HCT116 (cell line): ENCODE results near the gene ENOX1. TPM values are rescaled to one million over a fixed set of nuclear protein-coding genes. Genes with fewer than 3 reads are reported as not detected.

Source experiments
- ATAC-seq: fragments of 200-7000 bp; cut with Tn5 transposase; 2 replicates; pipeline ENCODE4 v1.9.1; 2020; ENCODE audit warnings: mild to moderate bottlenecking, moderate library complexity
- BruUV-seq: library from RNA; stranded (reverse); fragments of 400-500 nt; replicated peaks from 2 replicates; lab custom pipeline; 2021; lab: Mats Ljungman, UMichigan
- CTCF ChIA-PET: fragments of 300-600 bp; sonication (Branson Sonifier 250); formaldehyde crosslinking; loops from one replicate; lab custom pipeline; 2021; ENCODE audit warnings: antibody characterized with exemption; lab: Charles Lee
- POLR2A ChIA-PET: fragments of 300-600, 350-600 bp; sonication (Branson Sonifier 250); formaldehyde crosslinking; loops from one replicate; lab custom pipeline; 2021; ENCODE audit warnings: antibody characterized with exemption; lab: Charles Lee
- RAD21 ChIA-PET, 2 experiments: fragments of 300-600 bp; sonication (Branson Sonifier 250); formaldehyde crosslinking; loops; one replicate each; lab custom pipeline; 2023; ENCODE audit warnings: low total read pairs in 2 of 2; ENCODE audit not compliant: uncharacterized antibody in 2 of 2, unreplicated experiment in 2 of 2, low non-redundant PET in 1 of 2; lab: Charles Lee
- DNase-seq: peaks from one replicate; pipeline ENCODE4 v3.0.0-alpha.2; 2010; ENCODE audit warnings: low read depth, low spot score
- H2AFZ ChIP-seq: fragments of 200-600 bp; shearing (Covaris generic), sonication (generic); 2 replicates; pipeline ENCODE4 v1.6.1; 2017; ENCODE audit warnings: low read depth, mixed run types, mixed read lengths, antibody characterized with exemption, low read length; ENCODE audit not compliant: poor library complexity, severe bottlenecking
- H3K27ac ChIP-seq: 2 replicates; pipeline ENCODE4 v1.5.1; 2012; ENCODE audit warnings: low read depth, low read length
- H3K27me3 ChIP-seq: fragments of 200-600 bp; sonication (generic); 2 replicates; pipeline ENCODE4 v1.6.1; 2016; ENCODE audit warnings: mixed run types, low read length, mixed read lengths; ENCODE audit not compliant: insufficient read depth
- H3K36me3 ChIP-seq, 2 experiments: fragments of 200-500 bp in 1 of 2; fragments of 200-600 bp in 1 of 2; sonication (Bioruptor generic) in 1 of 2; sonication (generic) in 1 of 2; 2 replicates each; pipeline versions ENCODE4 v1.5.1 to v1.6.1; 2014 to 2016; ENCODE audit warnings: low read length in 2 of 2, inconsistent platforms in 1 of 2, mixed read lengths in 1 of 2, mixed run types in 1 of 2; ENCODE audit not compliant: insufficient read depth in 2 of 2, control insufficient read depth in 1 of 2
- H3K4me1 ChIP-seq, 2 experiments: fragments of 200-600 bp in 1 of 2; sonication (generic) in 1 of 2; 2 replicates each; pipeline versions ENCODE4 v1.5.1 to v1.6.1; 2012 to 2017; ENCODE audit warnings: low read length in 2 of 2, inconsistent platforms in 1 of 2, mild to moderate bottlenecking in 1 of 2, mixed read lengths in 1 of 2, mixed run types in 1 of 2, moderate library complexity in 1 of 2; ENCODE audit not compliant: insufficient read depth in 2 of 2, control insufficient read depth in 1 of 2
- H3K4me2 ChIP-seq: fragments of 200-600 bp; sonication (generic); 2 replicates; pipeline ENCODE4 v1.6.1; 2017; ENCODE audit warnings: mixed run types, low read length, mixed read lengths
- H3K4me3 ChIP-seq, 2 experiments: fragments of 200-600 bp in 1 of 2; sonication (generic) in 1 of 2; replicated peaks in 1 of 2; 2 replicates each; pipeline ENCODE4 v1.5.1; 2011 to 2016; ENCODE audit warnings: low read length in 2 of 2, control low read depth in 1 of 2, low read depth in 1 of 2, mild to moderate bottlenecking in 1 of 2, mixed read lengths in 1 of 2, mixed run types in 1 of 2
- H3K79me2 ChIP-seq: fragments of 200-600 bp; sonication (generic); 2 replicates; pipeline ENCODE4 v1.6.1; 2017; ENCODE audit warnings: mild to moderate bottlenecking, mixed run types, low read length, moderate library complexity, mixed read lengths; ENCODE audit not compliant: insufficient read depth
- H3K9ac ChIP-seq: fragments of 200-600 bp; sonication (generic); 2 replicates; pipeline ENCODE4 v1.6.1; 2016; ENCODE audit warnings: low read length, mixed read lengths
- H3K9me2 ChIP-seq: fragments of 200-600 bp; sonication (generic), shearing (Covaris generic); 2 replicates; pipeline ENCODE4 v1.6.1; 2017; ENCODE audit warnings: mixed run types, mild to moderate bottlenecking, moderate library complexity; ENCODE audit not compliant: insufficient read depth
- H3K9me3 ChIP-seq, 2 experiments: fragments of 200-500 bp in 1 of 2; fragments of 200-600 bp in 1 of 2; sonication (Bioruptor generic) in 1 of 2; sonication (generic) in 1 of 2; 2 replicates each; pipeline ENCODE4 v1.6.1; 2014 to 2017; ENCODE audit warnings: low read length in 2 of 2, mixed read lengths in 2 of 2, inconsistent platforms in 1 of 2, low read depth in 1 of 2, mild to moderate bottlenecking in 1 of 2, mixed run types in 1 of 2, moderate library complexity in 1 of 2; ENCODE audit not compliant: control insufficient read depth in 1 of 2, insufficient read depth in 1 of 2
- H4K20me1 ChIP-seq: fragments of 200-600 bp; sonication (generic), shearing (Covaris generic); 2 replicates; pipeline ENCODE4 v1.6.1; 2017; ENCODE audit warnings: mixed run types, mild to moderate bottlenecking, moderate library complexity; ENCODE audit not compliant: insufficient read depth
- ATF3 ChIP-seq: IDR thresholded peaks from 2 replicates; pipeline ENCODE4 v1.6.1; 2012
- CBX3 ChIP-seq: IDR thresholded peaks from 2 replicates; pipeline ENCODE4 v1.6.1; 2012; ENCODE audit warnings: low read depth
- CEBPB ChIP-seq: IDR thresholded peaks from 2 replicates; pipeline ENCODE4 v1.6.1; 2012; ENCODE audit warnings: low read depth
- CTCF ChIP-seq, 3 experiments: fragments of 200-600 bp in 1 of 3; sonication (generic) in 1 of 3; IDR thresholded peaks in 2 of 3; conservative IDR thresholded peaks in 1 of 3; 2 replicates each; pipeline ENCODE4 v1.5.1; 2012 to 2017; ENCODE audit warnings: low read depth in 2 of 3, low read length in 2 of 3, antibody characterized with exemption in 1 of 3, borderline replicate concordance in 1 of 3, control low read depth in 1 of 3, mild to moderate bottlenecking in 1 of 3, mixed read lengths in 1 of 3, mixed run types in 1 of 3, moderate library complexity in 1 of 3; ENCODE audit not compliant: insufficient read depth in 1 of 3
- EGR1 ChIP-seq: IDR thresholded peaks from 2 replicates; pipeline ENCODE4 v1.6.1; 2012; ENCODE audit warnings: low read depth
- EZH2 ChIP-seq: fragments of 200-600 bp; sonication (generic); IDR thresholded peaks from 2 replicates; pipeline ENCODE4 v1.6.1; 2017; ENCODE audit warnings: antibody characterized with exemption, mixed run types
- EZH2phosphoT487 ChIP-seq: fragments of 200-600 bp; IDR thresholded peaks from 2 replicates; pipeline ENCODE4 v1.6.1; 2018; ENCODE audit warnings: antibody characterized with exemption, borderline replicate concordance
- FOSL1 ChIP-seq: IDR thresholded peaks from 2 replicates; pipeline ENCODE4 v1.6.1; 2012; ENCODE audit warnings: low read depth
- JUND ChIP-seq: IDR thresholded peaks from 2 replicates; pipeline ENCODE4 v1.6.1; 2012
- POLR2A ChIP-seq: IDR thresholded peaks from 2 replicates; pipeline ENCODE4 v1.7.0; 2011; ENCODE audit warnings: borderline replicate concordance; ENCODE audit not compliant: insufficient read depth, insufficient read length; ENCODE audit errors: extremely low read depth
- RAD21 ChIP-seq: IDR thresholded peaks from 2 replicates; pipeline ENCODE4 v1.6.1; 2012; ENCODE audit warnings: low read depth, mild to moderate bottlenecking
- SIN3A ChIP-seq: IDR thresholded peaks from 2 replicates; pipeline ENCODE4 v1.6.1; 2012; ENCODE audit warnings: low read depth
- SP1 ChIP-seq: IDR thresholded peaks from 2 replicates; pipeline ENCODE4 v1.6.1; 2012; ENCODE audit warnings: low read depth
- YY1 ChIP-seq: IDR thresholded peaks from 2 replicates; pipeline ENCODE4 v1.6.1; 2011; ENCODE audit warnings: low read length, low read depth, moderate library complexity, mild to moderate bottlenecking; ENCODE audit not compliant: insufficient replicate concordance; ENCODE audit errors: extremely low read depth
- ZFX ChIP-seq: fragments of 450-650 bp; IDR thresholded peaks from 2 replicates; pipeline ENCODE4 v1.6.1; 2017
- ZNF274 ChIP-seq: fragments of 200-500 bp; sonication (Bioruptor generic); IDR thresholded peaks from 2 replicates; pipeline ENCODE4 v1.6.1; 2014; ENCODE audit warnings: mild to moderate bottlenecking, low read depth, low read length, inconsistent platforms
- intact Hi-C: fragments of 100-400 bp; cut with micrococcal nuclease; formaldehyde crosslinking; loops from 2 replicates; pipeline ENCODE4 v1.10.0; 2022
- total RNA-seq: library from RNA; stranded (reverse); gene quantifications from one replicate; pipeline ENCODE4 v1.2.1, GENCODE V29; 2021; ENCODE audit not compliant: unreplicated experiment
- TF ChIP-seq, protein P1 (sequence below): IDR thresholded peaks from 2 replicates; pipeline ENCODE4 v1.6.1; 2011; ENCODE audit warnings: mild to moderate bottlenecking, low read length, moderate library complexity; ENCODE audit not compliant: insufficient replicate concordance; ENCODE audit errors: extremely low read depth
- TF ChIP-seq, protein P2 (sequence below): IDR thresholded peaks from 2 replicates; pipeline ENCODE4 v1.6.1; 2012; ENCODE audit warnings: low read depth
- TF ChIP-seq, protein P3 (sequence below): IDR thresholded peaks from 2 replicates; pipeline ENCODE4 v1.6.1; 2012

The ENOX1 gene
- total RNA-seq, 1 experiment from 2014 or later, result 4.5 TPM

DNA sequence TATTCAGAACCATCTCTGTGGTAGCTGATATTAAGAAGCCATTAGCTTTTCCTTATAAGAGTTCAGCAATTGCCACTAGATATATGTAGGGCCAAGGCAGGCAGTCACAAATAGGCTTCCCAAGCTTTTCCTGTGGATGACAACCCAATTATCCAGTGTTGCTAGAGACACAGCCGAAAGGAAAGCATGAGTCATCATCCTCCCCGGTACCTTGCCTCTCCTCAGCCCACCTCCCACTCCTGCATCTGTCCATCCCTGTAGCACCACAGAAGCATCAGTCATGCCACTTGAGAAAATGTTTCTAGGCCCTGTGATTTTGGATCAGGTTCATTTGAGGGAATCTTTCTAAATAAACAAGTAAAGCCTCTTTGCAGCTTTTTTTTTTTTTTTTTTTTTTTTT, 559.1 kb downstream of the ENOX1 start (continued):
- TF ChIP-seq, protein P1, sequence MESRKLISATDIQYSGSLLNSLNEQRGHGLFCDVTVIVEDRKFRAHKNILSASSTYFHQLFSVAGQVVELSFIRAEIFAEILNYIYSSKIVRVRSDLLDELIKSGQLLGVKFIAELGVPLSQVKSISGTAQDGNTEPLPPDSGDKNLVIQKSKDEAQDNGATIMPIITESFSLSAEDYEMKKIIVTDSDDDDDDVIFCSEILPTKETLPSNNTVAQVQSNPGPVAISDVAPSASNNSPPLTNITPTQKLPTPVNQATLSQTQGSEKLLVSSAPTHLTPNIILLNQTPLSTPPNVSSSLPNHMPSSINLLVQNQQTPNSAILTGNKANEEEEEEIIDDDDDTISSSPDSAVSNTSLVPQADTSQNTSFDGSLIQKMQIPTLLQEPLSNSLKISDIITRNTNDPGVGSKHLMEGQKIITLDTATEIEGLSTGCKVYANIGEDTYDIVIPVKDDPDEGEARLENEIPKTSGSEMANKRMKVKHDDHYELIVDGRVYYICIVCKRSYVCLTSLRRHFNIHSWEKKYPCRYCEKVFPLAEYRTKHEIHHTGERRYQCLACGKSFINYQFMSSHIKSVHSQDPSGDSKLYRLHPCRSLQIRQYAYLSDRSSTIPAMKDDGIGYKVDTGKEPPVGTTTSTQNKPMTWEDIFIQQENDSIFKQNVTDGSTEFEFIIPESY, result no peak
- TF ChIP-seq ZFX (no peak), EZH2phosphoT487 (no peak), ZNF274 (no peak)
- TF ChIP-seq, protein P2, sequence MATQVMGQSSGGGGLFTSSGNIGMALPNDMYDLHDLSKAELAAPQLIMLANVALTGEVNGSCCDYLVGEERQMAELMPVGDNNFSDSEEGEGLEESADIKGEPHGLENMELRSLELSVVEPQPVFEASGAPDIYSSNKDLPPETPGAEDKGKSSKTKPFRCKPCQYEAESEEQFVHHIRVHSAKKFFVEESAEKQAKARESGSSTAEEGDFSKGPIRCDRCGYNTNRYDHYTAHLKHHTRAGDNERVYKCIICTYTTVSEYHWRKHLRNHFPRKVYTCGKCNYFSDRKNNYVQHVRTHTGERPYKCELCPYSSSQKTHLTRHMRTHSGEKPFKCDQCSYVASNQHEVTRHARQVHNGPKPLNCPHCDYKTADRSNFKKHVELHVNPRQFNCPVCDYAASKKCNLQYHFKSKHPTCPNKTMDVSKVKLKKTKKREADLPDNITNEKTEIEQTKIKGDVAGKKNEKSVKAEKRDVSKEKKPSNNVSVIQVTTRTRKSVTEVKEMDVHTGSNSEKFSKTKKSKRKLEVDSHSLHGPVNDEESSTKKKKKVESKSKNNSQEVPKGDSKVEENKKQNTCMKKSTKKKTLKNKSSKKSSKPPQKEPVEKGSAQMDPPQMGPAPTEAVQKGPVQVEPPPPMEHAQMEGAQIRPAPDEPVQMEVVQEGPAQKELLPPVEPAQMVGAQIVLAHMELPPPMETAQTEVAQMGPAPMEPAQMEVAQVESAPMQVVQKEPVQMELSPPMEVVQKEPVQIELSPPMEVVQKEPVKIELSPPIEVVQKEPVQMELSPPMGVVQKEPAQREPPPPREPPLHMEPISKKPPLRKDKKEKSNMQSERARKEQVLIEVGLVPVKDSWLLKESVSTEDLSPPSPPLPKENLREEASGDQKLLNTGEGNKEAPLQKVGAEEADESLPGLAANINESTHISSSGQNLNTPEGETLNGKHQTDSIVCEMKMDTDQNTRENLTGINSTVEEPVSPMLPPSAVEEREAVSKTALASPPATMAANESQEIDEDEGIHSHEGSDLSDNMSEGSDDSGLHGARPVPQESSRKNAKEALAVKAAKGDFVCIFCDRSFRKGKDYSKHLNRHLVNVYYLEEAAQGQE, result no peak

DNA sequence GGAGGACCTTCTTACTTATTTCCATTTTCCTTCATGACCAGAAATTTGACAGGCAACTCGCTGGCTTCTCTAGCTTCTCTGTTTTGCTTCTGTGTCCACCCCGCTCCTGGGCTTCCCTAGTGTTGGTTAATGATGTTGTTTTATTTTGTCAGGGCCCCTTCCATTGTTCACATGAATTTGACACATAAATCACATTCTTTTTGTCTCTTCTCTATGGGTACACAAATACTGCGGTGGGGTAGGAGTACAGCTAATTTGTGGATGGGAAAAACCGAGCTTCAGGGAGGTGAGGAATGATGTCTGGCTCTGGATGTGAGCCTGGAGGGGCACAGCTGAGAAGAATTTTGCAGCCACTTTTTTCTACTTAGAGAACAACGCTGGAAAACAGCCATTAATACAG, 563.6 kb downstream of the ENOX1 start:
- no peak for DNase-seq
- no peak overlapping the region for H3K9ac ChIP-seq
- TF ChIP-seq POLR2A (no peak), SP1 (no peak), RAD21 (no peak), YY1 (no peak), SIN3A (no peak), ATF3 (no peak), FOSL1 (no peak), EGR1 (no peak), EZH2 (no peak), JUND (no peak), CTCF (IDR thresholded peaks at IDR 0.05 in 2 of 3, conservative IDR thresholded peaks at IDR 0.05 in 1 of 3; ENCODE audit: borderline replicate concordance in 1 of 3, insufficient read depth in 1 of 3, low read depth in 2 of 3, low read length in 2 of 3) (no peak), CBX3 (no peak), CEBPB (no peak)
- TF ChIP-seq, protein P3, sequence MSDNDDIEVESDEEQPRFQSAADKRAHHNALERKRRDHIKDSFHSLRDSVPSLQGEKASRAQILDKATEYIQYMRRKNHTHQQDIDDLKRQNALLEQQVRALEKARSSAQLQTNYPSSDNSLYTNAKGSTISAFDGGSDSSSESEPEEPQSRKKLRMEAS, result no peak
- TF ChIP-seq, all 23 proteins: peak for 0
- ChIA-PET POLR2A (no interaction called here), RAD21 (no interaction called here), CTCF (no interaction called here)
- BruUV-seq, result no TSS peak
- H2AFZ ChIP-seq, result no peak overlapping the region
- H3K36me3 ChIP-seq, result no peaks in the 10 kb centered on the region
- H3K9me2 ChIP-seq, result no peaks in the 10 kb centered on the region
- H3K79me2 ChIP-seq, result no peaks in the 10 kb centered on the region
- intact Hi-C loops, result no loop called here
- H3K9me3 ChIP-seq, result no peaks in the 10 kb centered on the region
- no peaks in the 10 kb centered on the region for H3K4me1 ChIP-seq
- H3K27ac ChIP-seq, result no peak overlapping the region
- H4K20me1 ChIP-seq, result no peaks in the 10 kb centered on the region
- H3K27me3 ChIP-seq, result no peaks in the 10 kb centered on the region
- H3K4me2 ChIP-seq, result no peak overlapping the region
- no peak overlapping the region for H3K4me3 ChIP-seq
- no peak for ATAC-seq
